Neural progenitor cell (in vitro differentiated cells): Measurements from ENCODE around the gene SNCG.

Experiments used
- CTCF ChIP-seq: fragments of 200-600 bp; sonication (generic); IDR thresholded peaks from 2 replicates; pipeline ENCODE4 v1.5.1; 2017; ENCODE audit warnings: antibody characterized with exemption, mild to moderate bottlenecking
- EZH2 ChIP-seq: fragments of 200-600 bp; sonication (generic); IDR thresholded peaks from 2 replicates; pipeline ENCODE4 v1.6.1; 2017; ENCODE audit warnings: antibody characterized with exemption, mild to moderate bottlenecking, moderate library complexity
- EZH2phosphoT487 ChIP-seq: fragments of 200-600 bp; sonication (generic); IDR thresholded peaks from 2 replicates; pipeline ENCODE4 v1.6.1; 2017; ENCODE audit warnings: antibody characterized with exemption

GRCh38 chr10:86961481-86962091, 3.2 kb downstream of the SNCG start:
- TF ChIP-seq CTCF = no peak
- TF ChIP-seq EZH2phosphoT487 = no peak
- TF ChIP-seq EZH2 = no peak
